LNCaP clone FGC (cell line): ENCODE measurements around the gene PNLIPRP3.

Source experiments
- DNase-seq: peaks from one replicate; pipeline ENCODE4 v3.0.0-alpha.2; 2011; ENCODE audit warnings: low read depth
- H3K4me3 ChIP-seq: 2 replicates; pipeline ENCODE4 v1.5.1; 2011; ENCODE audit warnings: mild to moderate bottlenecking, low read depth, low read length, control low read depth
- CTCF ChIP-seq: IDR thresholded peaks from 2 replicates; pipeline ENCODE4 v1.5.1; 2012; ENCODE audit warnings: mild to moderate bottlenecking; ENCODE audit not compliant: control insufficient read depth, insufficient read depth; ENCODE audit errors: extremely low read depth

Gene PNLIPRP3

GRCh38 chr10:116524736-116525135 is 97.1 kb downstream of the PNLIPRP3 start:
- DNase-seq: no peak
- no peak overlapping the region for H3K4me3 ChIP-seq
- no peak for TF ChIP-seq CTCF

- no peak for TF ChIP-seq CTCF
- no peak overlapping the region for H3K4me3 ChIP-seq
- DNase-seq: no peak
Observed at GRCh38 chr10:116526219-116526618, 98.6 kb downstream of the PNLIPRP3 start.
